MM.1S (cell line): ENCODE measurements around the gene PTH2R.

Experiments used
- EZH2 ChIP-seq: fragments of 300-600 bp; sonication (generic); optimal IDR thresholded peaks from 2 replicates; pipeline ENCODE3; 2017; ENCODE audit warnings: low read depth, mild to moderate bottlenecking, antibody characterized with exemption, low read length, mixed read lengths
- TF ChIP-seq, protein P1 (sequence below): fragments of 300-600 bp; sonication (generic); IDR thresholded peaks from 2 replicates; pipeline ENCODE4 v1.5.1; 2016; ENCODE audit warnings: antibody characterized with exemption, low read length, mixed read lengths

DNA sequence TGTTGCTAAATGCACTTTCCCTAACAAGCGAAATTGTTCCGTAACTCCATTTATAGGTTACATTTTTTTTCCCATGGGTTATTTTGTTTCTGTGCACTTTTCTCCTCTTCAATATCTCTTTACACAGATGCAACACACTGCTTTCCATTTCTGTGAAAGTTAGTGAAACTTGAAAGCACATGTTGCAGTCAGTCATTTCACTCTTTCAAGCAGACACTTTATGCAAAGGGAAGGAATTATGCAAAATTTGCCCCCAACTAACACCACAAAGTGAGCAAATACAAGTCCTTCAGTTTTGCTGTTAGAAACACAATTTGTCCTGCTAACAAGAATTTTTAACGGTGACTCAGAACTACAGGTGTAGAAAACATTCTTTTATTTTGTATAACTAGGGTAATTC, 124.8 kb downstream of the PTH2R start:
- TF ChIP-seq, protein P1, sequence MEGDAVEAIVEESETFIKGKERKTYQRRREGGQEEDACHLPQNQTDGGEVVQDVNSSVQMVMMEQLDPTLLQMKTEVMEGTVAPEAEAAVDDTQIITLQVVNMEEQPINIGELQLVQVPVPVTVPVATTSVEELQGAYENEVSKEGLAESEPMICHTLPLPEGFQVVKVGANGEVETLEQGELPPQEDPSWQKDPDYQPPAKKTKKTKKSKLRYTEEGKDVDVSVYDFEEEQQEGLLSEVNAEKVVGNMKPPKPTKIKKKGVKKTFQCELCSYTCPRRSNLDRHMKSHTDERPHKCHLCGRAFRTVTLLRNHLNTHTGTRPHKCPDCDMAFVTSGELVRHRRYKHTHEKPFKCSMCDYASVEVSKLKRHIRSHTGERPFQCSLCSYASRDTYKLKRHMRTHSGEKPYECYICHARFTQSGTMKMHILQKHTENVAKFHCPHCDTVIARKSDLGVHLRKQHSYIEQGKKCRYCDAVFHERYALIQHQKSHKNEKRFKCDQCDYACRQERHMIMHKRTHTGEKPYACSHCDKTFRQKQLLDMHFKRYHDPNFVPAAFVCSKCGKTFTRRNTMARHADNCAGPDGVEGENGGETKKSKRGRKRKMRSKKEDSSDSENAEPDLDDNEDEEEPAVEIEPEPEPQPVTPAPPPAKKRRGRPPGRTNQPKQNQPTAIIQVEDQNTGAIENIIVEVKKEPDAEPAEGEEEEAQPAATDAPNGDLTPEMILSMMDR: no peak
- no peak for TF ChIP-seq EZH2
